GM19468 (cell line): Measurements from ENCODE around the gene TRIM67.
A peak's percentile ranks its signal among the peaks of the same experiment; 100 is the strongest.

ENCODE experiments used
- ATAC-seq: cut with Tn5 transposase; IDR thresholded peaks from one replicate; pipeline ENCODE4 v1.9.1; 2021; ENCODE audit warnings: mild to moderate bottlenecking, moderate library complexity, moderate number of reproducible peaks; ENCODE audit not compliant: unreplicated experiment; ENCODE audit errors: extremely low read depth

TRIM67 gene

DNA sequence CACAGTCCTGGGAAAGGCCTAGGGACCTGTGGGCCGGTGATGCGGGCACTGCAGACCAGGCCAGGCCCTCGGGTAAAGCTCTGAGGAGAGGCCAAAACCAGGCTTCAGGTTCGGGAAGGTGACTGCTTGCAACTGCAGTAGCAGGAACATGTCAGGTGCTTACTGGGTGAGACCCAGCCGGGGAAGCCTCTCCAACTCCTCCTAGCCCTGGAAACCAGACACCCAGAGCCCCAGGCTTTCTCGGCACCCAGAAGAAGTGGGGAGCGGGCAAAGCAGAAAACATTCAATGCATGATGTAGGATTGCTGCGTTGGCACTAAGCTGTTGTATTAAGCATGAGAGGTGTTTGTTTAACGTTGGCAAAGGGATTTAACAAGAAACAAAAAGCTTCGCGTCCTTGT is 58.9 kb downstream of the TRIM67 start:
- ATAC-seq = no peak

DNA sequence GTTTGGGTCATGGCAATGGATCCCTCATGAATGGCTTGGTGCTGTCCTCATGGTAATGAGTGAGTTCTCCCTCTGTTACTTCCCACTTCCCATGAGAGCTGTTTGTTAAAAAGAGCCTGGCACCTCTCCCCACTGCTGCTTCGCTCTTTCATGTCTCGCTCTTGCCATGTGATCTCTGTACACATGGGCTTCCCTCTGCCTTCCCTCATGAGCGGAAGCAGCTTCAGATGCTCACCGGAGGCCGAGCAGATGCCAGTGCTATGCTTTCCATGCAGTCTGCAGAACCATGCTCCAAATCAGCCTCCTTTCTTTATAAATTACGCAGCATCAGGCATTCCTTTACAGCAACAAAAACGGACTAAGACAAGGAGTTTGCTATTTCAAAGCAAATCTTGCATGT is 64.3 kb downstream of the TRIM67 start:
- no peak for ATAC-seq

DNA sequence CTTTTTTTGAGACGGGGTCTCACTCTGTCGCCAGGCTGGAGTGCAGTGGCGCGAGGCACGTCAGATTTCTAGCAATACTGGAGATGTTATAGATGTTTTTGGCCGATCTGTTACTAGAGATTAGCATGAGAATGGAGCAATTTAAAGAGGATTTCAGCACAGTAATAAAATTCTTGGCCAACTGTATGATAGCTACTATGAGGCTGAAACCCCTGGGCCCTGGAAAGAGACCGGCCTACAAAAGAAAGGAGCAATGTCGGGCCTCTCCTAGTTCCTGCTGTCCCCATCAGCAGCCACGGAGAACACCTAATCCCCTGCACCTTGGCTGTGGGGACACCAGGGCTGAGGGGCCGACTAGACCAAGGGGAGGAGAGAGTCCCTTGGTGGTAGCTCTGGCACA is 69.7 kb downstream of the TRIM67 start:
- no peak for ATAC-seq

DNA sequence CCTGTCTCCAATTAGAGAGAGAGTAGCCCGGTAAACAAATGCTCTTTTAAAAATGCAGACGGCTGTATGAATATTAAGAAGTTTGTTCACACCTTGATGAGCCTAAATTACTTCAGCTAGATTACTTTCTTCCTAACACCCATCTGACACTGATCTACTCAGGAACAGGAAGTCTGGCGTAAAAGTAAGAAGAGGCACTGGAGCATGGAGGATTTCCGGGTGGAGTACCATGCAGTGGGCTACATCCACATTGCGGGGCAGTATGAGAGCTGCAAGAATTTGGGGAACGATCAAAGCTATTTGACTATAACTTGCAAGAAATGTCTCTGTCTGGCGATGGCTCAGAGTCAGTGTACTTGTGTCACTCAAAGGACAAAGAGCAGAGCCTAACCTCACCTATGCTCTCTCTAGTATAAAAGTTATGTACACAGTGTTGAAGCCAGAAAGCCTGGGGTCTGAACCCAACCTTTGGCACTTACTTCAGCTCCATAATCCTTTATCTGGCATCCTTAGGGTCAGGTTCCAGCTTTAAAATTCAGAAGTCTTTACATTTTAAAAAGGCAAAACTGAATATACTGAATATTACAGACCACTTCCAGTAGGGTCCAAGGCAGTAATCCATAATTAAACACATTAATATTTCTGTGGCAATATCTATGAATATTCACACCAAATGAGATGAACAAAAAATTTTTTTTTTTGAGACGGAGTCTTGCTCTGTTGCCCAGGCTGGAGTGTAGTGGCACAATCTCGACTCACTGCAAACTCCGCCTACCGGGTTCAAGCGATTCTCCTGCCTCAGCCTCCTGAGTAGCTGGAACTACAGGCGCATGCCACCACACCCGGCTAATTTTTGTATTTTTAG is 71.2 kb downstream of the TRIM67 start:
- ATAC-seq = no peak

DNA sequence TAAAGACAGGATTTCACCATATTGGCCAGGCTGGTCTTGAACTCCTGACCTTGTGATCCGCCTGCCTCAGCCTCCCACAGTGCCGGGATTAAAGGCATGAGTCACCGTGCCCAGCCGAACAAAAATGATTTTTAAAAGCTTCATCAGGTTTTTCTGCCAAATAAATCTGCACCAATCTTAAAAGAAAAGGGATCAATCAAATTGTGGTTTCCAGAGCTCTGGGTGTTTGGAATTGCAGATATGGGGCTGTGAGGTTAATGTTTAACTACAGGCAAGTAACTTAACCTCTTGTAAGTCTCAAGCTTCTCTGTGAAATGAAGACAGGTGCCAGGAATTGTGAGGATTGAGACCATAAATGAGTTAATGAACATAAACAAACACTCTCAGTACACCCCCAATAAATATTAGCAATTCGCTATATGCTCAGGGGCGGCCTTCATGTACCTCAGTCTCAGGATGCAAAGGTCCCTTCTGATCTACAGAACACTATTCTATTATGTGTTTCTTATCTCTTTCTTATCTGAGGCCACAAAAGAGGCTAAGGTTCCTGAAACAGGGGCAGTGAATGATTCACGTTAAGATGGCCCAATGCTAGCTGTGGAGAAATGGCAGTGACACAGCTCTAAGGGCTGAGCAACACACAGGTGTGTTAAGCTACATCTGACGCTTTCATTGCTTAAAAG is 72.0 kb downstream of the TRIM67 start:
- no peak for ATAC-seq

DNA sequence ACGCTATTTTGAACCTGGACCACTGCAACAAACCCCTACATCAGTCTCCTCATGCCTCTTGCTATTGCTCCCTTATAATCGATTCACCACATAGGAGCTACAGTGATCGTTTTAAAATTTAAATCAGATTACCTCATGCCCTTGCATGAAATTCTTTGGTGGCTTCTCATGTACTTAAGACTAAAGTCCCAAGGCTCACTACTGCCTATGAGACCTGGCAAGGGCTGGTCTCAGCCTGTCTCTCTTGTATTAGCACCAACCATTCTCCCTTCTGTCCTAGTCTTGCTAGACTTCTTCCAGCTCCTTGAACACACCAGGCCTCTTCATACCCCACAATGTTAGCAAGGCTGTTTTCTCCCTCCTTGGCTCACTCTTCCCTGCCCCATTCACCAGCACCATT is 72.6 kb downstream of the TRIM67 start:
- ATAC-seq = no peak

DNA sequence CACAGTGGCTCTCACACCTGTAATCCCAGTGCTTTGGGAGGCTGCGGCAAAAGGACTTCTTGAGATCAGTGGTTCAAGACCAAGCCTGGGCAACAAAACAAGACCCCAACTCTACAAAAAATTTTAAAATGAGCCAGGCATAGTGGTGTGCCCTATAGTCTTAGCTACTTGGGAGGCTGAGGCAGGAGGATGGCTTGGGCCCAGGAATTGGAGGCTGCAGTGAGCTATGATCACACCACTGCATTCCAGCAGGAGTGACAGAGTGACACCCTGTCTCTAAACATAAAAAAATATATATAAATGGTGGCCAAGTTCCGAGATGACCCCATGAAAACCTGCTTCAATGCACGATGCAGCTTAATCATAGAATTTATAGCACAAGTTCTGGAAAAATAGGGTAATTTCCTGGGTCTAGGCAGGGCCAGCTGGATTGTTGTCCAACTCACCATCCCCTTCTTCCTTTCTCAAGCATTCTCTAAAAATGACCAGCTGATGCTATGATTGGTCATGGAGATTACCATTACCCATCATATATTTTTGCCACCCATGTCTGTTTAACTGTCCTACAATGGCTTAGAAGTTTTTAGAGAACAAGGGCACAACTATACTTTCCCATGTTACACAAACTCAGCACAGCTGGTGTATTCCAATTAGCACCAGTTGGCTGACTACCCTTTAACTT is 73.8 kb downstream of the TRIM67 start:
- no peak for ATAC-seq

DNA sequence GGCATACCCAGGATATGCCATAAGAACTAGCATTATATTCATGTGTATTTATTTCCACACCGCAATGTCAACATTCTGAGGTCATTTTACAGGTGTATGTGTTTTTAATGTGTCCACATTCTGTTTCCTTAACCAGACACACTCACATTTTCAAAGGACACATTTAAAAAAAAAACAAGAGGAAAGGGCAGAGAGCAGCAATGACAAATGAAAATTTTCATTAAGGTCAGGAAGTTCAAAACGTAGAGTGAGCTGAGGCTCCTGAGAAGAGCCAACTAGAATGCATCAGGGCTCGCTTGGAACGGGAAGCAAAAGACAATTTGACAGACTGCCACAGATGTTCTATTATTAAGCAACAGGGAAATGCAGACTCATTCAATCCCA is 74.3 kb downstream of the TRIM67 start:
- no peak for ATAC-seq

DNA sequence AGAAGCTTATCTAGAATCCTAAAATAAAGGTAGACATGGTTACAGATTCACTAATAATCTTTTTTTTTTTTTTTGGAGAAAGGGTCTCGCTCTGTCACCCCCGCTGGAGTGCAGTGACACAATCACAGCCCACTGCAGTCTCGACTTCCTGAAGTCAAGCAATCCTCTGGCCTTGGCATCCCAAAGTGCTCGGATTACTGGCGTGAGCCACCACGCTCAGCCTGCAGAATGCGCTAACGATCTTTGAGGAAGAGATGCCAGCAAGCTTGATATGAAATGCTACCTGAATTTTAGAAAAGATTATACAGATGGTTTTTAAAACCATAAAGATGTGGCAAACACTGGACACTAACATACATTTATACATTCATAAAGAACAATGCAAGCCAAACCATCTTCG is 75.1 kb downstream of the TRIM67 start:
- ATAC-seq = no peak

DNA sequence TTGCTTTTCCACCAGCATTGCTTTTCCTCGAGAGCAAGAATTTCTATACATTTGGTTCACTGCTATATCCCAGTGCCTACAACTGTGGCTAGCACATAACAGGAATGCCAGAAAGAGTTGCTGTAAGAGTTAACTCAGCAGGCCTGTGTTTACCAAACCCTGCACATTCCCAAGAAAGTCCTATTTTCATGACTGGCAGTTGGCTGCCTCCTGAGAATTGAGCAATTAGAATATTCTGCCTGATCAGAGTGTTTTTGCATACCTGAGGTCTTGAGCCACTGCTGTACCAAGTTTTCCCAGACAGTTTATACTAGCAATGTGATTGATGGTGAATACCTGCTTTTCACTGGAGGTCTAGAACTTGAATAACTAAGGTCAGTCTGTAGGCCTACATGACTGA is 76.4 kb downstream of the TRIM67 start:
- ATAC-seq = no peak

DNA sequence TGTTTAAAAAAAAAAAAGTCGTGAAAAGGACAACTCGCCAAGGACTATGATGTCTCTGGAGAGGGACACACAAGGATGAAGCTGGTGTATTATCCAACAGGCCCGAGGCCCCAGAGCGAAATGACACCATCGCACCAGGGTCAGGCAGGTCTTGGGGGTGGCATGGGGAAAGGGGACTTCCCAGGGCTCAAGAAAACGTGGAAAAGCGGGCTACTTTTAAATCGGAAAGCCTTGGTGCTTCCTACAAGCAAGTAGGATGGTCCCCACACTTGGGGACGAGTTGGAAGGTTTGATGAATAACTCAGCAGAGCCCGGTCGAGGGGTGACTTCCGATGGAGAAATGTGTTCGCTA is 78.6 kb downstream of the TRIM67 start:
- ATAC-seq = no peak

DNA sequence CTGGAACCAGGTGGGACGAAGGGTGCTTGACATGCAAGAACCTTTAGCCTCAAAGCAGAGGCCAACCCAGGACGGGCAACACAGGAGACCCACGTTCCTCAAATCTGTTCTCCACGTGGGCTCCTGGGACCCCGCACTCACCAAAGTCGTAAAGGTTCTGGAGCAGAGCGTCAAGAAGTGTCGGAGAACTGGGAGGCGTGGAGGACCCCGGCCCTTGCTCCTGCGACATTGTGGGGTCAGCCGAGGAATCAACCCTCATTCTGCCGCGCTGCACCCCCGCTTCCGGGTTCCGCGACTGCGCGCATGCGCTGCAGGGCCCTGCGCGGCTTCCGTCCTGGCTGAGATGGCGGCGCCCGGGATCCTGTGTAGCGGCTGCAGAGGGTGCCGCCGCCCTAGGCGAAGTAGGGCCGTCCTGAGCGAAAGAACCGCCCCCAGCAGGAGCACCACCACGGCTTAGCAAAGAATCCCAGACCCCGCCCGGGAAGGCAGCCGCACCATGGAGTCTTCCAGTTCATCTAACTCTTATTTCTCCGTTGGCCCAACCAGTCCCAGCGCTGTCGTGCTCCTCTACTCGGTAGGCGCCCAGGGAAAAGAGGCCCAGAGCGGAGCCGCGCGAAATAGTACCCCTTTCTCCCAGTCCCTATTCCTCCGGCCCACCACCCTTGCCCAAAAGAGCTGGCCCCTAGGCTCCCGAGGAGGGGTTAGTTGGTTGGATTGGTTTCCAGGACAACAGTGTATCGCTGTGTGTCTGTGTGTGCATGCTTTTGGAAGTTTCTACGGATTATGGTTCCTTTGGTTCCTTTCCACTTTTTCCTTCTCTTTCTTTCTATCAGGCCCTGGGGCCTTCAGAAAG is 79.3 kb downstream of the TRIM67 start, which contains the start of gene GNPAT:
Gene GNPAT (plus strand): TSS at position 330 of the 853 bp plus-strand sequence. CDS start 167 bp downstream, at position 497.
- ATAC-seq = peak; percentile 97

DNA sequence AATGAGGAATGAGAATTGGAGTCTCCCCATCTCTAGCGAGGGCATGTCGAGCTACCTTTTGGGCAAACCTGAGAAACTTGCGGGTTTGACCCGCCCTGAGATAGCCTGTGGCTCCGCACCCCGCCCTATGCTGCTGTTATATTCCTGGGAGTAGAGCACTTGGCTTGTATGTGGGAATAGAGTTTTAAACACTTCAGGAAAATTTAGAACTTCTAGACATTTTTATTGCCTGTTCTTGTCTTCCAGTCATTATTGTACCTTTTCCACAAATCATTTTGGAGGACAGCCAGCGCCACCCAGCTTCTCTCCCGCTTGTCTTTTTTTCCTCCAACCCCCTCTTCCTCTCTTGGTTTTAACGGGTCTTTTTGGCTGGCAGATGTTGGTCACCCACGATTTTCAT is 79.9 kb downstream of the TRIM67 start:
- ATAC-seq = no peak

DNA sequence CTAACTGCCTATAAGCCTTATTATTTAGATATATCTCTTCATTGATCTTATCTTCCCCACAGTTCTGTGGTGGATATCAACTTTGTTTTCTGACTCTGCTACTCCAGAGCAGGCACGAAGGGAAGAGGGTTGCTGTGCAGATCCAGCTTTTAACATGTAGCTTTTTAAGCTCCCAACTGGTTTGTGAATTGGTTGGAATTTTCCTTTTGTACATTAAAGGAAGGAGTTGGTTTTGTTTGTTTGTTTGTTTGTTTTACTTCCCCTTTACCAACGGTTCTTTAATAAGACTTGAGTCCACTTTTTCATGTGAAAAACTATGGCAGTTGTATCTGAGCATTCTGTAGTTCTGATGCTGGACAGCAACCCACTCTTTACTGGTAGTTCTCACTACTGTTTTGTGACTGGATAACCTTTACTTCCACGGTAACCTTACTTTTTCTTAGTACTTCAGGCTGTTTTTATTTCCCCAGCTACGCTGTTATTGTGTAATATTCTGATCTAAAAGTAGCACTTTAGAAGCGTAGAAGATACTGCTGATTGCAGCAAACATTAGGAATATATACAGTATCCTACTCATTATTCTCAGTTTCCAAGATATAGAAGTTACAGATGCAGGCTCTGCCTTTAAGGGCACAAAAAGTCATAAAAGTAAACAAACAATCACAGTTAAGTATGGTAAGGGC is 80.8 kb downstream of the TRIM67 start:
- no peak for ATAC-seq

DNA sequence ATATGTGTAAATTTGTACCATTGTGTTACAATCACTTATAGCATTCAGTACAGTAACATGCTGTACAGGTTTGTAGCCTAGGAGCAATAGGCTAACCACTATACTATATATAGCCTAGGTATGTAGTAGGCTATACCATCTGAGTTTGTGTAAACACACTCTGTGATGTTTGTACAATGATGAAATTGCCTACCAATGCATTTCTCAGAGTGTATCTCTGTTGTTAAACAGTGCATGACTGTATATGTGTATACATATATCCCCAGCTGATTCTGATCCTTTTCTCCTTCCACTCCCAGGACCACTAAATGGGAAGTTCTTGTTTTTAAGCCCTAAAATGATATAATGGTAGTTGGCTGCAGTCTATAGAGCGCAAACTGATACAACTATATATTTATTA is 86.9 kb downstream of the TRIM67 start:
- ATAC-seq = no peak

DNA sequence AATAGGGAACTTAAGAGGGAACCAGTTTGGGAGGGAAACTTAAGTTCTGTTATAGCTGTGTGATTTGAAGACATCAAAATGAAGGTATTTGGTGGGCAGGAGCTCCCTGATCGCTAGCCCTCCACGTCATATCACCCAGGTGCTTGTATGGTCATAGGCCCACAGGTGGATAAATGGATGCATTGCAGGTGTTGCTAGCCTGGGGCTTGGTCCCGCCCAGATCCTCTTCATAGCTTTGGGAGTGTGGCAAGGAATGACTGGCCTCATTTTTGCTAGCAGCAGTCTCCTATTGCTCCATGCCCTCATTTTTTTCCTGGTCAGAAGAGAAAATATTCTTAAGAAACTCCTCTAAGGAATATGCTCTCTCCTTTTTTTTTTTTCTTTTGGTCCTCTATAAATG is 90.5 kb downstream of the TRIM67 start:
- no peak for ATAC-seq

DNA sequence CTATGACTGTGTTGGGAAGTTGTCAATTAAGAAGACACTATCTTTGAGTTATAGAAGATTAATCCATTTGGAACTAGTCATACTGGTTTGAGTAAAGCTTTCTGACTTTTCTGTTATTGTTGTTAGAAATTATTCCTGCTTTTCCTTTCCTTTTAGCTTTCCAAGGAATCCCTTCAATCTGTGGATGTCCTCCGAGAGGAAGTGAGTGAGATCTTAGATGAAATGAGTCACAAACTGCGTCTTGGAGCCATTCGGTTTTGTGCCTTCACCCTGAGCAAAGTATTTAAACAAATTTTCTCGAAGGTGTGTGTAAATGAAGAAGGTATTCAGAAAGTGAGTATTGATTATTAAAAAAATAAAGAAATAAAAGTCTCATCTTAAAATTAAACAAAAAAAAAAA is 98.5 kb downstream of the TRIM67 start:
- no peak for ATAC-seq

DNA sequence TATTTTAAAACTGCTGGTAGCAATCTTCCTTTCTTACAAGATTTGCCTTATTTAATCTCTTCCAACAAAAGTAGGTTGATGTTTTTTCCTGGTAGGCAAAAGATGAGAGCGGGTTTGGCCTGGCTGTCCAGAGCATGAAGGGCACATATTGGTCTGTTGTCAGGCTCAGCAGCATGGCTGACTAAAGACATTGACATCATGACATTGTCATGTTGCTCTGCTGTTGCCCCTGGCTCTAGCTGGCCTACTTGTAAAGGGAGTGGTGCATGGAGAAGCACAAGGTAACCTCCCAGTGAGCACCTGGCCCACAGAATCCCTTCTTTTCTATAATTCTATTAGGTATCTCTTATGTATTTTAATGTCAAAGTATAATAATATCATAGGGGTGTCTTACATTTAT is 102.8 kb downstream of the TRIM67 start:
- no peak for ATAC-seq

DNA sequence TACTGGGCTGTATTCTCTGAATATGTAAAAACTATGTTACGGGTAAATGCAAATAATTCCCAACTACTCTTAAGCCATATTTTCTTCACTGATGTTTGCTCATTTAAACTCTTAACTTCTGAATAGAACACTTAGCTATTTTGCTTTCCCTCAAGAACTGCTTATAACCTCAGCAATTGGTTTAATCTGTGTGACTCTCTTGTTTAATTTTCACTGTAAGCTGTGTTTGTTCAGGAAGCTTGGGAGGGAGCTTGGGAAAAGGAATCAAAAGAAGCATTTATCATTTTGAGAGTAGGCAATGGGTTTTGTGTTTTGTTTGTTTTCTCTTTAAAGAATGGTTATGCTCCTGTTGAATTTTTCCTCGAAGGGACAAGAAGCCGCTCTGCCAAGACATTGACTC is 103.5 kb downstream of the TRIM67 start:
- ATAC-seq = no peak

DNA sequence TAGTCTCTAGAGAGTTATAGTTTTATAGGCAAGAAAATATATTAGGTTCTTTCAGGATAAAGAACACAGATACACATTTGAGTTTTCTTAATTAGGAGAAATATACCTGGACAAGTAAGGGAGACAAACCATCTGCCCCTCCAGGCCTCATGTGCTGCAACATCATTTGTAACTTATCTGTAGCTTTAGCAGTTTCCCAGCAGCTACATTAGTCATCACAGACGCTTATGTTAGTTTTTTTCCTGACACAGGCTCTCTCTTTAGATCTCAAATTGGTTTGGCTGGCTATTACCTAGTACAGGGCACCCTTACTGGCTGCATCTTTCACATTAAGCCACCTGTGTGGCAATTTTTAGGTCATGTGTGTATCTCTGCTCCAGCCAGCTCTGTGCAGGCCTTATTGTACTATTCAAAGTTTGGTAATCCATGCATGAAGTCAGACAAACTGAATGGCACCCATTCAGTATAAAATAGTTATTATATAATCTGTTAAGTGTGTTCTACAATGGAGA is 105.0 kb downstream of the TRIM67 start:
- ATAC-seq = no peak
